SK-N-SH treated with all-trans-retinoic acid at 6 μM for 48 hours (cell line): ENCODE measurements around the gene USP46.

Experiments
- ATAC-seq: fragments of 200-7000 bp; cut with Tn5 transposase; 3 replicates; pipeline ENCODE4 v1.9.1; 2020; ENCODE audit warnings: mild to moderate bottlenecking, moderate library complexity
- ARNTL ChIP-seq: fragments of 450-650 bp; formaldehyde crosslinking; IDR thresholded peaks from 2 replicates; pipeline ENCODE4 v1.5.0; 2020; ENCODE audit warnings: low read depth, mild to moderate bottlenecking, moderate library complexity, borderline replicate concordance
- BACH2 ChIP-seq: fragments of 250-450 bp; sonication (Bioruptor Pico); IDR thresholded peaks from 2 replicates; pipeline ENCODE4 v1.9.0; 2021; ENCODE audit warnings: mild to moderate bottlenecking, borderline replicate concordance
- CREB5 ChIP-seq: fragments of 250-450 bp; sonication (Bioruptor Pico); IDR thresholded peaks from 2 replicates; pipeline ENCODE4 v1.5.1; 2020; ENCODE audit warnings: low read depth, mild to moderate bottlenecking, moderate library complexity
- CSDC2 ChIP-seq: fragments of 250-450 bp; sonication (Bioruptor Pico); IDR thresholded peaks from 2 replicates; pipeline ENCODE4 v1.5.0; 2020; ENCODE audit warnings: mild to moderate bottlenecking, moderate library complexity
- ESRRG ChIP-seq: fragments of 250-450 bp; sonication (Bioruptor Pico); IDR thresholded peaks from 2 replicates; pipeline ENCODE4 v1.6.1; 2021; ENCODE audit warnings: mild to moderate bottlenecking
- GLIS3 ChIP-seq: fragments of 250-450 bp; sonication (Bioruptor Pico); IDR thresholded peaks from 2 replicates; pipeline ENCODE4 v1.5.0; 2020; ENCODE audit warnings: mild to moderate bottlenecking, moderate library complexity
- ISL1 ChIP-seq: fragments of 250-450 bp; sonication (Bioruptor Pico); IDR thresholded peaks from 2 replicates; pipeline ENCODE4 v2.1.2; 2022; ENCODE audit warnings: mild to moderate bottlenecking, moderate library complexity
- OSR1 ChIP-seq: fragments of 250-450 bp; sonication (Bioruptor Pico); IDR thresholded peaks from 2 replicates; pipeline ENCODE4 v1.8.0; 2022; ENCODE audit warnings: moderate library complexity, mild to moderate bottlenecking, inconsistent platforms
- POU6F1 ChIP-seq: fragments of 250-450 bp; sonication (Bioruptor Pico); IDR thresholded peaks from 2 replicates; pipeline ENCODE4 v1.8.0; 2021; ENCODE audit warnings: low read depth, mild to moderate bottlenecking, moderate library complexity, borderline replicate concordance
- PPARA ChIP-seq: fragments of 250-450 bp; sonication (Bioruptor Pico); IDR thresholded peaks from 2 replicates; pipeline ENCODE4 v1.5.0; 2020; ENCODE audit warnings: mild to moderate bottlenecking, borderline replicate concordance
- RARB ChIP-seq: fragments of 250-450 bp; sonication (Bioruptor Pico); IDR thresholded peaks from 2 replicates; pipeline ENCODE4 v1.8.0; 2021; ENCODE audit warnings: mild to moderate bottlenecking, moderate library complexity
- SNAI2 ChIP-seq: fragments of 250-450 bp; sonication (Bioruptor Pico); IDR thresholded peaks from 2 replicates; pipeline ENCODE4 v1.5.0; 2020; ENCODE audit warnings: mild to moderate bottlenecking, moderate library complexity
- TCF4 ChIP-seq: fragments of 250-450 bp; sonication (Bioruptor Pico); IDR thresholded peaks from 2 replicates; pipeline ENCODE4 v1.8.0; 2021; ENCODE audit warnings: mild to moderate bottlenecking, moderate library complexity, borderline replicate concordance
- TOX ChIP-seq: fragments of 250-450 bp; sonication (Bioruptor Pico); IDR thresholded peaks from 2 replicates; pipeline ENCODE4 v1.8.0; 2021; ENCODE audit warnings: mild to moderate bottlenecking, moderate library complexity, borderline replicate concordance
- TSHZ2 ChIP-seq: fragments of 250-450 bp; sonication (Bioruptor Pico); IDR thresholded peaks from 2 replicates; pipeline ENCODE4 v1.5.0; 2020; ENCODE audit warnings: mild to moderate bottlenecking, moderate library complexity
- ZC3H10 ChIP-seq: fragments of 250-450 bp; sonication (Bioruptor Pico); IDR thresholded peaks from 2 replicates; pipeline ENCODE4 v1.5.1; 2021; ENCODE audit warnings: mild to moderate bottlenecking, moderate library complexity
- ZFP30 ChIP-seq: fragments of 450-650 bp; formaldehyde crosslinking; IDR thresholded peaks from 2 replicates; pipeline ENCODE4 v1.5.0; 2022; ENCODE audit warnings: mild to moderate bottlenecking, moderate library complexity
- ZNF565 ChIP-seq: fragments of 450-650 bp; formaldehyde crosslinking; conservative IDR thresholded peaks from 2 replicates; pipeline ENCODE4 v1.5.0; 2020; ENCODE audit warnings: low read depth, mild to moderate bottlenecking, moderate library complexity
- ZNF70 ChIP-seq: fragments of 450-650 bp; formaldehyde crosslinking; IDR thresholded peaks from 2 replicates; pipeline ENCODE4 v1.5.0; 2020; ENCODE audit warnings: mild to moderate bottlenecking, moderate library complexity
- TF ChIP-seq, protein P1 (sequence below): fragments of 250-450 bp; sonication (Bioruptor Pico); IDR thresholded peaks from 2 replicates; pipeline ENCODE4 v1.5.1; 2021; ENCODE audit warnings: mild to moderate bottlenecking, moderate library complexity

The USP46 gene

DNA sequence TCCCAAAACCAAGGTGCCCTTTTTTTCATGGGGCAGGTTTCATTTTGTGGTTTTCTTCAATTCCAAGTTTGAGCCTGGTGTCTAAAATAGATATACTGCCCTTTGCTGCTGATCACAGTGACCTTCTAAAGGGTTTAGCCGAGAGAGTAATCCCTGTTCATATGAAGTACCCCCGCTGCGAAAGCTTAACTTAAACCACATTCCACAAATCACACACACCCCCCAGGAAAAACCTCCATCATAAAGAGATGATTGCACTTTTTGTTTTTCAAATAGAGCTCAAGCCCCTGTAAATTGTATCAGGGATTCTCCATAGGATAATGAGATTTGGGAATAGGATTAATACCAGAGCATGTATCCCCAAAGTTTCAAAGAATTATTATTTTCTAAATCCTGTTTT is 90.8 kb downstream of the USP46 start:
- no peak for ATAC-seq
- TF ChIP-seq TCF4 (no peak), POU6F1 (CRISPR knock-in tag) (no peak), ARNTL (no peak), TSHZ2 (no peak), TOX (CRISPR knock-in tag) (no peak), RARB (no peak), GLIS3 (CRISPR knock-in tag) (no peak), ISL1 (CRISPR knock-in tag) (no peak), ZC3H10 (CRISPR knock-in tag) (no peak), BACH2 (CRISPR knock-in tag) (no peak)
- TF ChIP-seq, protein P1, sequence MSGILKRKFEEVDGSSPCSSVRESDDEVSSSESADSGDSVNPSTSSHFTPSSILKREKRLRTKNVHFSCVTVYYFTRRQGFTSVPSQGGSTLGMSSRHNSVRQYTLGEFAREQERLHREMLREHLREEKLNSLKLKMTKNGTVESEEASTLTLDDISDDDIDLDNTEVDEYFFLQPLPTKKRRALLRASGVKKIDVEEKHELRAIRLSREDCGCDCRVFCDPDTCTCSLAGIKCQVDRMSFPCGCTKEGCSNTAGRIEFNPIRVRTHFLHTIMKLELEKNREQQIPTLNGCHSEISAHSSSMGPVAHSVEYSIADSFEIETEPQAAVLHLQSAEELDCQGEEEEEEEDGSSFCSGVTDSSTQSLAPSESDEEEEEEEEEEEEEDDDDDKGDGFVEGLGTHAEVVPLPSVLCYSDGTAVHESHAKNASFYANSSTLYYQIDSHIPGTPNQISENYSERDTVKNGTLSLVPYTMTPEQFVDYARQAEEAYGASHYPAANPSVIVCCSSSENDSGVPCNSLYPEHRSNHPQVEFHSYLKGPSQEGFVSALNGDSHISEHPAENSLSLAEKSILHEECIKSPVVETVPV (CRISPR knock-in tag), result no peak
- TF ChIP-seq, all 23 proteins: peak for 0

DNA sequence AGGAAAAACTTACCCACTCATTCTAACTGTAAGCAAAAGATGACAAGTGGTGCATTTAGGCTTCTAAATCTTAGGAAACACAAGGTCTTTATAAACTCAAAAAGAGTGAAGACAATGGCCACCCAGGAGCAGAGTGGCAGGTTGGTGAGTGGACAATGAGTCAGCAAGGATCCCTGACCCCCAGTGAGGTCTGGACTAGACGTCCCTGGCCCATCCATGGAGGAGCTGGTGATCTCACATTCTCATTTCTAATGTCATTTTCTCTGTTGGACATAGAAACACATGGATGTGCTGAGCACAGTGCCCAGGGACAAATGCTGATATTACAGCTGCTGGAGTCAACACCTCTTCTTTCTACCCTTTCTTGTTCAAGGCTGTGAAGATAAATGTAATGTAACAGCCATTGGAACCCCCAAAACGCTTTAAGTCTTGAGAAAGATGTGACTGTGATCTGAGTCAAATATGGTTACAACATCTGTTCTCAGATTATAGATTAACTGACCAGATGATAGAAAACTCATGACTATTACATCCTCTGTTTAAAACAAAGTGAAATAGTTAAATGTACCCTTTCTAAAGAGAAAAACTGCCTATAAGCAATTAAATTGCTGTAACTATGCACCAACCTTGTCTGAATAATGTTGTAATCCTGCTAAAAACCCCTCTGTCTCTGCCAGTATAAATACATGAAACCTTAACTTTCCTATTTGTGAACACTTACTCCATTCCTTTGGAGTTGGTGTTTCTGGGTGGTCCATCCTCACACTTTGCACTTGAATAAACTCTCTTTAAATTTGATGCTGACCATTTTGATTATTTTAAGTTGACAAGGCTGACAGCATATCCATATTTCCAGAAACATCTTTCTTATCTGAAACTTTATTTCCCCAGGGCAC is 92.7 kb downstream of the USP46 start:
- TF ChIP-seq OSR1 (no peak), POU6F1 (CRISPR knock-in tag) (no peak), ZNF70 (CRISPR knock-in tag) (no peak), PPARA (CRISPR knock-in tag) (no peak)
- ATAC-seq, result no peak

DNA sequence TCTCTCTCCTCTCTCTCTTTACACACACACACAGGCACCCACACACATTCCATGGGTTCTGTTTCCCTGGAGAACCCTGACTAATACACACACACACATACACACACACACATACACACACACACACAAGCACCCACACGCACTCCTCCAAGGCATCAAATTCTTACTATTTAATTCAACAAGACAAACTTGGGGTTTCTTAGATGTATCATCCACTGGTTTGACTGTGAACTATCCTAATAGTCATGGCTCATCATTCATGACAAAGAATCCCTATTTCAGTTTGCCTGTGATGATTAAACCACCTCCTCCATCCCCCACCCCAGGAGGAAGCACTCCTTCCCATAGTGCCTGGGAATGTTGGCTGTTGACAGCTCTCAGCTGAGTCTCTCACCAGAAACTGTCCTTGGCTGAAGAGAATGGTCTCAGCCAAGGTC is 98.2 kb downstream of the USP46 start:
- no peak for TF ChIP-seq CSDC2 (CRISPR knock-in tag)
- TF ChIP-seq SNAI2 (CRISPR knock-in tag), result no peak
- no peak for TF ChIP-seq ZC3H10 (CRISPR knock-in tag)
- no peak for ATAC-seq

GRCh38 chr4:52555356-52555716 is 103.8 kb downstream of the USP46 start:
- no peak for ATAC-seq

More at GRCh38 chr4:52555356-52555716, 103.8 kb downstream of the USP46 start:
- no peak for TF ChIP-seq ESRRG (CRISPR knock-in tag)
- no peak for TF ChIP-seq ZNF565 (CRISPR knock-in tag)
- TF ChIP-seq RARB, result no peak
- no peak for TF ChIP-seq TOX (CRISPR knock-in tag)
- no peak for TF ChIP-seq ZFP30 (CRISPR knock-in tag)
- TF ChIP-seq ARNTL, result no peak
- no peak for TF ChIP-seq OSR1
- TF ChIP-seq TSHZ2, result no peak
- TF ChIP-seq BACH2 (CRISPR knock-in tag), result no peak
- TF ChIP-seq CREB5 (CRISPR knock-in tag), result no peak
